NCI-H2227 (cell line): ENCODE results near the gene FAM83E.
A peak's percentile ranks its signal among the peaks of the same experiment; 100 is the strongest.
"Not testable (repeated sequence)": the region's sequence is repeated elsewhere in the genome, so short reads cannot be mapped to it uniquely, and the experiment has no call there.

Experiments used
- DNase-seq: peaks from one replicate; lab custom pipeline; 2025; ENCODE audit not compliant: unreplicated experiment; lab: John Stamatoyannopoulos, UW

FAM83E gene

DNA sequence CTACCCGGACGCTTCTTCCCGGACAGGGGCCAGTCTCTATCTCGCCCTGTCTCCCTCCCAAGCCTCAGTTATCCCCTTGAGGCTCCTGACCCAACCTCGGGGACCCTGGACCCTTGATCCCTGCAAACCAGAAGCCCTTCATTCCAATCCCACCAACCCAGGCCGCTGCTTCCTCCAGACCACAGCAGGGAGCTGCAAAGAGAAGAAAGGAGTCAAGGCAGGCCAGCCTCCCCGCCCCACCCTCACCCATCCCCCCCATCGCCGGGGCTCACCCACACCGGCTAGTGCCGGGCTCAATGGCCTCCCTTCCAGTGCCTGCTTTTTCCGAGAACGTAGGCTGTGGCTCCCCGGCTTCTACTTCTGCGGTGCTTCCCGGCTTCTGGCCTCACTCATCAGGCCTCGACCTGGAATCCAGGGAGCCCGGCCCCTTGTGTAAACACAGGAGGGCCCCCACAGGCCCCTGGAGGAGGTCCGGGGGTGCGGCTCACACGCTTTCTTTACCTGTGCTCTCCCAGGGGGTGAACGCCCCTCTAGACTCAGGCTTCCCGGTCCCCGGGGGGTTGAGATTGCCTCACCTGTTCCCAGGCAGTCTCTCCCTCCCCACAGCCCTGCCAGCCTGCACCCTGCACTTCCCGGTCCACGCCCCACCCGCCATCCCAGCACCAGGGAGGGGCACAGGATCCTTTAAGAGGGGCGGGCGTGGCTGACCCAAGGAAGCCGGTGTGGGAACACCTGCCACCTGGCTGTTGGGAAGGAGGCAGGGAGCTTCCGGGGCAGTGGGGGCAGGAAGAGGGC lies at the start of gene FAM83E:
Gene FAM83E, minus strand, starts transcription at position 641 of the 795 bp plus-strand sequence. CDS start 1,704 bp downstream, outside the sequence.
- no peak for DNase-seq

DNA sequence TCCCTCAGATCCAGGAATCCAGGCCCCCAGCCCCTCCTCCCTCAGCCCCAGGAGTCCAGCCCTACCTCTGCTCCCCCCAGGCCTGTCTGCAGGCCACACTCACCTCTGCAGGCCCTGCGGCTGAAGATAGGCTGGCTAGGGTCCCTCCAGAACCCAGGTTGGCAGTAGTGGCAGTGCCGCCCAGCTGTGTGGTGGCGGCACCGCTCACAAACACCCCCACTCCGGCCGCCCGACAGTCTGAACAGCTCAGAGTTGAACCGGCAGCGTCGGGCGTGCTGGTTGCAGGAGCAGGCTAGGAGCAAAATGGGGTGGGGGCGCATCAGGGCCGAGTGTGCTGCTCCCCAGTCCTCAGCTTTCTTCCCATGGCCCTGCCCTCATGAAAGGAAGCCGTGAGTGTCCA lies 49.6 kb upstream of the FAM83E start:
- no peak for DNase-seq

DNA sequence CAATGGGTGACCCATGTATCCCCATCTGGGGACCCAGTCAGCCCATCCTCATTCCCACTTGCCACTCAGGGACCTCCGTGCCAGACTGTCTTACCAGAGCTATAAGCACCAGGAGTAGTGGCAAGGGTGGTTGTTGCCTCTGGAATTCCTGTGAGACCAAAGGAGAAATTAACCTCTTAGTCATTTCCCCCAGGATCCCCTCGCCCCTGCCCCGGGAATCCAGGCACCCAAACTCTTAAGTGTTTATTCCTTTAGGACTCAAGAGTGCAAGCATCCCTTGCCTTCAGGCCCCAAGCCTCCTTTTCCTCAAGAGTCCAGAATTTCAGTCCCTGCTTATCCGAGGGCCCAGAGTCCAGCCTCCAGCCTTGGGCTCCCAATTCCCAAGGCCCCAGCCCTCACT lies 48.8 kb upstream of the FAM83E start:
- DNase-seq = no peak

DNA sequence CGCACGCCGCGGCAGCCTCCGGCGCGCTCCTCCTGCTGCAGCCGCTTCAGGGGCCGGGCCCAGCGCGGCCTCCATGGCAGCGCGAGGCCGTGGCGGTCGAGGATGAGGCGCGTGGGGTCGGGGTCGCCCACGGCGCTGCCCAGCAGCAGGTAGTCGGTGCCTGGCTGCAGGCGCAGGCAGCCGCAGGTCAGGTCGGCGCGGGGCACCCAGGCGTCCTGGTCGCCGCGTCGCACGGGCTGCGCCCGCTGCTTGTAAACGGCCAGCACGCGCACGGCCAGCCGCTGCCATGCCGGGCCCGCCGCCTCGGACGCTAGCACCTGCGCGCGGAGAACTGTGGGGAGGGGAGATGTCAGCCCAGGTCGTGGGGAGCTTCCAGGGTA lies 46.8 kb upstream of the FAM83E start:
- DNase-seq = no peak

DNA sequence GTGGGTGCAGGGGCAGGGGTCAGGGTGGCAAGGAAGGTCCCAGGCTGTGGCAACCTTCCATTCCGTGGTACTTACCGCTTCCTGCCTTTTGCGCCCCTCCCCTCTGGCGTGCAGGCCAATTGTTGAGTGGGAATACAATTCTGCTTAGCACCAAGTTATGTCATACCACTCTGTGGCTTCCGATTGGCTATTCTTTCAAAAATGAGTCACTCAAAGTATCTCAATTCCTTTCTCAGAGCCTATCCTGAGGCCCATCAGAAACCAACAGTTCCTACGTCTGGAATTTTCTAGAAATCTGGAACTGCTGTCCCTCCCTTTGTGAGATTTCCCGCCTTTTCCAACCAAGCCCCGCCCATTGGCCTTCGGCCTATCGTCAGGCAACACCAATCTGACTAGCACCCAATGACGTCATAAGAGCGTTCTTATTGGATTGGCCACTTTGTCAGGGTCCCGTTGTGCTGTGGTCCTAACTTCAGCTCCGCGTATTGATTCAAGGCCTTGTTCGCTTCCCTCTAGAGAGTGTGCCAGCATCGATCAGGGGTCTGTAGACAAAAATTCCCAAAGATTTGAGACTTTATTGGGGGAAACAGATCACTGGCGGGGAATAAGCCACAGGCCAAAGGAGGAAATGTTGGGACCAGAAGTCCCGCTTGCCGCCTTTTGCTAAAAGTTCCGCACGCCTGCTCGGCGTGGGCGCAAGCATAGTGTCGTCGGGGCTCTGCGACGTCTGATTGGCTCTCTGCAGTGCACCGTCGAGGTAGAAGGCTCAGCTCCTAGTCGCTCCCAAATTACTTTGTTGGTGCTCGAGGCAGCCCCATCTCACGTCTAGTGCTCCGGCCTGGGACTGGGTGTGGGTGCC lies 46.2 kb upstream of the FAM83E start:
- DNase-seq = peak; percentile 67

GRCh38 chr19:48659768-48660167 lies 44.9 kb upstream of the FAM83E start:
- DNase-seq = no peak

DNA sequence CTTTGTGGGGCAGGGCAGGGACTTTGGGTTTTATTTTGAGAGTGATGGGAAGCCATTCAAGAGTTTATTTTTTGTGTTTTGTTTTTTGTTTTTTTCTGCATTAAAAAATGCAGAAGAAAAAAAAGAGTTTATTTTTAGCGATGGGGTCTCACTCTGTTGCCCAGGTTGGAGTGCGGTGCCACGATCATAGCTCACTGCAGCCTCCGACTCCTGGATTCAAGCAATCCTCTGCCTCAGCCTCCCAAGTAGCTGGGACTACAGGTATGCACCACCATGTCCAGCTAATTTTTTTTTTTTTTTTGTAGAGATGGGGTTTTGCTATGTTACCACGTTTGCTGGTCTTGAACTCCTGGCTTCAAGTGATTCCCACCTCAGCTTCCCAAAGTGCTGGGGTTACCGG lies 43.6 kb upstream of the FAM83E start:
- DNase-seq = no peak

GRCh38 chr19:48657828-48658227 lies 43.0 kb upstream of the FAM83E start:
- not testable (repeated sequence) for DNase-seq

GRCh38 chr19:48656840-48657474 lies 42.1 kb upstream of the FAM83E start:
- no peak for DNase-seq

DNA sequence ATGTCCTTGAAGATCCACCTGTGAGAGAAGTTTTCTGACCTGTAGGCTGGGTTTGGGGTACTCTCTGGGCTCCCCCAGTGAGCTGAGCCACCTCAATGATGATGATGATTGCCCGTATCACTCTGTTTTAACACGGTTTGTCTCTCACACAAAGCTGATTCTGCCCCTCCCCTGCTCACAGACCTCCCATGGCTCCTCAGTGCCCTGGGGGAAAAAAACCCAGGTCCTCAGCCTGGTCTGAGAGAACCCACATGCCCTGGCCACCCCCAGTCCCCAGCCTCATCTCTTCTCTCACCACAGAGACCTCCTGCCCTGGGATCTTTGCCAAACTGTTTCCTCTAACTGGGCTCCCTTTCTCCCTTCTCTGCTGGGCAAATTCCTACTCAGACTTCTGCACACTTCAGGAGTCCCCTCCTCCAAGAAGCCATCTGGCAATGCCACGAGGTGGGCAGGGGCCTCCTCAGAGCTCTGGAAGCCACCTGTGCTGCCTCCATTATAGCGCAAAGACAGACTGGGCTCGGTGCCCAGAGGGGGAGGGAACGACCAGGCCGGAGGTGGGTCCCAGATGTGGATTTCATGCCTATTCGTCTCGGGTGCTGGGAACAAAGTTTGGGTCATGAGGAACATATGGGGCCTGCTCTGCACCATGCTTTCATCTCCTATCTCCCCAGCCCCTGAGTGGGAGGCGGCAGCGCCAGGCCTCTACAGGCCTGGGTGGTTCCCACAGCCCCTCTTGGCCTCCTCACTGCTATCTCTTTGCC lies 39.6 kb upstream of the FAM83E start:
- peak; percentile 48 for DNase-seq

DNA sequence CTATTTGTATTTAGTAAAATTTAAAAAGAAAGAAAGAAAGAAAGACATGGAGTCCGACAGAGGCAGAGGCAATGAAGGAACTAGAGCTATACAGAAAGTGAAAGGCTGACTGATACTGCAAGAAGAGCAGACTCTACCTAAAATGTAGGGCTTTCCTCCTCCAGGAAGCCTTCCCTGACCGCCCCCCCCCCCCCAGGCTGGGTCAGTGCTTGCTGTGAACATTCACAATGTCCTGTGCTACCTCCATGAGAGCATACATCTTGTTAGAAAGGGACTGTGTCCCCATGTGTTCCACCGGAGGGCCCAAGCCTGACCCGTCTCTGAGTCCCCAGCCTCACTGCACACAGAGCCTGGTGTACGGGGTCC lies 36.8 kb upstream of the FAM83E start:
- no peak for DNase-seq

GRCh38 chr19:48650974-48651682 lies 36.3 kb upstream of the FAM83E start:
- DNase-seq = no peak

DNA sequence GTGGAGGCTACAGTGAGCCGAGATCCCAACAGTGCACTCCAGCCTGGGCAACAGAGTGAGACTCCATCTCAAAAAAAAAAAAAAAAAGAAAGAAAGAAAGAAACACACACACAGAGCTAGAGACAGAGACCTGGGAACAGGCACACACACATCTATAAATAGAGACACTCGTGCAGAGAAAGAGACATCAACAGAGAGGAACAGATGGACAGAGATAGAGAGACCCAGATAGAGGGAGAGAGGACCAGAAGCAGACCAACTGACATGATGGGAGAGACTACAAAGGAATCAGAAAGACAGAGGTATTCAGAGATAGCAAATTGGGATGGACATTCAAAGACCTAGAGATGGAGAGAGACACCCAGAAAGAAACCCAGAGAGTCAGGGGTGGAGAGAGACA lies 33.3 kb upstream of the FAM83E start:
- DNase-seq = no peak

DNA sequence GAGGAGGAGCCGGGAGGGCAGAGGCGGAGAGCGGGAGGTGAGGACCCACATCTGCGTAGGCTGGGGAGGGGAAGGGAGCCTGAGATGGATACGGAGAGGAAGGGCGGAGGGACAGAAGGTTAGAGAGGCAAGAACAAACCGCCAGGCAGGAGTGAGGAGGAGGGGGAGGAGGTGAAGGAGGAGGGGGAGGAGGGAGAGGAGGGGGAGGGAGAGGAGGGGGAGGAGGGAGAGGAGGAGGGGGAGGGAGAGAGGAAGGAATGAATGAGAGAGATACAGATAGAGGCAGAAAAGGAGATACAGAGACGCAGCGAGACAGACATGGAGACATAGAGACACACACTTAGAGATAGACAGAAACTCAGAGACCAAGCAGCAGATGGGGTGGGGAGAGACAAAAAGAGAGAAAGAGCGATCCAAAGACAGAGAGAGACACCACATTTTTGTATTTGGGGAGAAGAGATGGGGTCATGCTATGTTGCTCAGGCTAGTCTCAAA lies 31.9 kb upstream of the FAM83E start:
- no peak for DNase-seq

- DNase-seq = peak; percentile 92
These were observed 31.3 kb upstream of the FAM83E start, which contains the start of gene CA11 for GRCh38 chr19:48646001-48646721. TSS of gene CA11 (minus strand) at chr19:48646187. CDS start at chr19:48645632, 555 bp downstream.

DNA sequence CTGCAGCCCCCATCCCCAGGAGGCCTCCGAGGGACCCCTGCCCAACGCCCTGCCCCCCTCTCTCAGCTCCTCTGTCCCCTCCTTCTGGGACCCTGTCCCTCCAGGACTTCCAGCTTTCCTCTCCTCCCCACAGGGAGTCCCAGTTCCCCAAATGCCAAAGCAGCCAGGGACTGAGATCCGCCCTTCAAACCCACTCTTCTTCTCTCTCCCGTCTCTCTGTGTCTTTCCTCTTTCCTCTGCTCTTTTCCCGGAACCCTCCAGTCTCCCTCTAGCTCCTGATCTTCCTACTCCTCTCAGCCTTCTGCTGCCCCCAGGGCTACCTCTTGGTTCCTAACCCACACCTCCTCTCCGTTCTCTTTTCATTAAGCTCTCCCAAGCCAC lies 30.7 kb upstream of the FAM83E start:
- no peak for DNase-seq

DNA sequence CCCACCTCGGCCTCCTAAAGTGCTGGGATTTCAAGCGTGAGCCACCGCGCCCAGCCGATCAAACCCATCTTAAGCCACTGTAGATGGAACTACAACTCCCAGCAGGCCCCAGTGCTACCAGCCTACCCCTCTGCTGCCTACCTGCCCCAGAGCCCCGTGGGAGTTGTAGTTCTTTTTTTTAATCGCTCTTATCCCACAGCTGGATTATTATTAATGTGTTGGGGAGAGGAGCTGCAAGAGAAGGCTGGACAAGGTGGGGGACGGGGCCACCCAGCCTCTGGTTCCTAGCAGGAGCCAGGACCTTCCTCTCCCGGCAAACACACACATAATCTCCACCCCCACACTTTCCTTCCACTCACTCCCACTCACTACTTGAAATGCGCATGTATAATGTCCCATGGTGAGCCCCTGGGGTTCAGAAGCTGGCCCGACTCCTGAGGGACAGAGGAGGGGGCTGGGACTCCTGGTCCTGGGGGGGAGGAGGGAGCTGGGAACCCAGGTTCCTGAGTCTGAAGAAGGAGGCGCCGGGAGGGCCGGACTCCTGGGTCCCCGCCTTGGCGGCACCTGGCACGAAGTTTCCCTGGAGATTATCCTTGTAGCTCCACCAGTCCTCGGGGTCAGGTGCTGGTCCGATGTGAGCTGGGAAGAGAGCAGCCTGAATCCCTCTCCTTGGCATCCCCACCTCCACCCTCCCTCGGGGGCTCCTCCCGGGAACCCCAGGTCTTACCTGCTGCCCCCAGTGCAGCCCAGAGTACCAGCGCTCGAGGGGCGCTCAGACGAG lies 30.2 kb upstream of the FAM83E start:
- peak; percentile 75 for DNase-seq

- DNase-seq = no peak
These were observed 29.5 kb upstream of the FAM83E start for GRCh38 chr19:48644355-48644754.

DNA sequence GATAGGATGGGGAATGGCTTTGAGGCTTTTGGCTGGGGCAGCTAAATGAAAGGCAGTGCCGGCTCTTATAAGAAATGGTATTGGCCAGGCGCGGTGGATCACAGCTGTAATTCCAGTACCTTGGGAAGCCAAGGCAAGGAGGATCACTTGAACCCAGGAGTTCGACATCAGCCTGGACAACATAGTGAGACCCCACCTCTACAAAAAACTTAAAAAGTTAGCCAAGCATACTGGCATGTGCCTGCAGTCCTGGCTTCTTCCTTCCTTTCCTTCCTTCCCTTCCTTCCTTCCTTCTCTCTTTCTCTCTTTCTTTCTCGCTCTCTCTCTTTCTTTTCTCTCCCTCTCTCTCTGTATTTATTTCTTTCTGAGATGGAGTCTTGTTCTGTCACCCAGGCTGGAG lies 28.0 kb upstream of the FAM83E start:
- no peak for DNase-seq
